A549 (cell line): ENCODE data around the gene INTS3. TPM values are rescaled to one million over a fixed set of nuclear protein-coding genes. Genes with fewer than 3 reads are reported as not detected.

Source experiments
- ATAC-seq, 2 experiments: fragments of 200-7000 bp in 1 of 2; fragments of >200 bp in 1 of 2; cut with Nextera tagmentation in 1 of 2; cut with Tn5 transposase in 1 of 2; 3 replicates each; pipeline versions ENCODE4 v1.8.0 to v1.9.1; 2018 to 2020; ENCODE audit warnings: mild to moderate bottlenecking in 1 of 2, moderate library complexity in 1 of 2
- CTCF ChIA-PET: fragments of 300-600 bp; sonication (Branson Sonifier 250); formaldehyde crosslinking; extraction: SDS; loops from one replicate; lab custom pipeline; 2021; ENCODE audit warnings: antibody characterized with exemption, inconsistent platforms; lab: Yijun Ruan, JAX
- POLR2A ChIA-PET: fragments of 350-600 bp; formaldehyde crosslinking; extraction: SDS; loops from one replicate; lab custom pipeline; 2021; ENCODE audit warnings: antibody characterized with exemption, inconsistent platforms; lab: Yijun Ruan, JAX
- DNase-seq, 2 experiments: peaks; one replicate each; pipeline versions ENCODE4 v3.0.0 to v3.0.0-alpha.2; 2011 to 2016; ENCODE audit warnings: low read depth in 1 of 2, low spot score in 1 of 2
- FAIRE-seq: peaks from 2 replicates; lab custom pipeline; 2011; peaks lifted over from hg19 to GRCh38; lab: Jason Lieb, UNC
- H3K27ac ChIP-seq, 2 experiments: fragments of >200 bp; sonication (Bioruptor Twin); formaldehyde crosslinking; 3 replicates each; pipeline ENCODE4 v1.5.1; 2016 to 2017
- H3K4me1 ChIP-seq: fragments of >200 bp; sonication (Bioruptor Twin); formaldehyde crosslinking; 3 replicates; pipeline ENCODE4 v1.6.1; 2016
- H3K4me2 ChIP-seq: fragments of >200 bp; sonication (Bioruptor Twin); formaldehyde crosslinking; 3 replicates; pipeline ENCODE4 v1.6.1; 2016
- H3K4me3 ChIP-seq: fragments of >200 bp; sonication (Bioruptor Twin); formaldehyde crosslinking; 3 replicates; pipeline ENCODE4 v1.5.1; 2016
- H3K9me3 ChIP-seq: fragments of >200 bp; sonication (Bioruptor Twin); formaldehyde crosslinking; 3 replicates; pipeline ENCODE4 v1.6.1; 2016
- CBX2 ChIP-seq: fragments of 200-600 bp; sonication (generic); IDR thresholded peaks from 2 replicates; pipeline ENCODE4 v1.6.1; 2016; ENCODE audit warnings: low read depth, mild to moderate bottlenecking, borderline replicate concordance
- CBX8 ChIP-seq: fragments of 200-600 bp; sonication (generic); IDR thresholded peaks from 2 replicates; pipeline ENCODE4 v1.6.1; 2016
- CEBPB ChIP-seq, 2 experiments: fragments of >200 bp in 1 of 2; sonication (Bioruptor Twin) in 1 of 2; formaldehyde crosslinking in 1 of 2; IDR thresholded peaks; 2 replicates each; pipeline ENCODE4 v1.6.1; 2012 to 2016
- CHD2 ChIP-seq: fragments of 150-350 bp; IDR thresholded peaks from 2 replicates; pipeline ENCODE4 v1.6.1; 2014; ENCODE audit warnings: low read length; ENCODE audit not compliant: partially characterized antibody
- EP300 ChIP-seq, 2 experiments: fragments of >200 bp; sonication (Bioruptor Twin); formaldehyde crosslinking; IDR thresholded peaks; 2 replicates in 1 of 2; 3 replicates in 1 of 2; pipeline ENCODE4 v1.6.1; 2016 to 2017
- FOSB ChIP-seq: fragments of 250-450 bp; sonication (Bioruptor Pico); IDR thresholded peaks from 2 replicates; pipeline ENCODE4 v1.5.0; 2020; ENCODE audit warnings: mild to moderate bottlenecking, moderate library complexity
- FOSL2 ChIP-seq, 2 experiments: fragments of 450-650 bp in 1 of 2; fragments of >200 bp in 1 of 2; sonication (Bioruptor Twin) in 1 of 2; formaldehyde crosslinking; IDR thresholded peaks; 2 replicates each; pipeline versions ENCODE4 v1.5.0 to v1.6.1; 2016 to 2020; ENCODE audit warnings: mild to moderate bottlenecking in 1 of 2, moderate library complexity in 1 of 2
- FOXS1 ChIP-seq: fragments of 250-450 bp; sonication (Bioruptor Pico); IDR thresholded peaks from 2 replicates; pipeline ENCODE4 v1.5.0; 2020; ENCODE audit warnings: mild to moderate bottlenecking, moderate library complexity
- GATA3 ChIP-seq: IDR thresholded peaks from 2 replicates; pipeline ENCODE4 v1.6.1; 2012; ENCODE audit warnings: borderline replicate concordance
- HEYL ChIP-seq: fragments of 250-450 bp; sonication (Bioruptor Pico); IDR thresholded peaks from 2 replicates; pipeline ENCODE4 v1.8.0; 2021; ENCODE audit warnings: mild to moderate bottlenecking, moderate library complexity
- HOXB13 ChIP-seq: fragments of 250-450 bp; sonication (Bioruptor Pico); IDR thresholded peaks from 2 replicates; pipeline ENCODE4 v1.5.0; 2020; ENCODE audit warnings: low read depth, mild to moderate bottlenecking, moderate library complexity
- HOXB5 ChIP-seq: fragments of 250-450 bp; sonication (Bioruptor Pico); IDR thresholded peaks from 2 replicates; pipeline ENCODE4 v1.5.0; 2020; ENCODE audit warnings: mild to moderate bottlenecking, moderate library complexity
- JUN ChIP-seq, 2 experiments: fragments of >200 bp; sonication (Bioruptor Twin); formaldehyde crosslinking; IDR thresholded peaks; 2 replicates in 1 of 2; 3 replicates in 1 of 2; pipeline ENCODE4 v1.6.1; 2016 to 2017
- JUNB ChIP-seq: fragments of >200 bp; sonication (Bioruptor Twin); formaldehyde crosslinking; IDR thresholded peaks from 2 replicates; pipeline ENCODE4 v1.6.1; 2016
- KDM1A ChIP-seq: fragments of 200-600 bp; sonication (generic); IDR thresholded peaks from 2 replicates; pipeline ENCODE4 v1.6.1; 2016; ENCODE audit warnings: low read depth, mild to moderate bottlenecking
- MAFK ChIP-seq: fragments of 450-650 bp; IDR thresholded peaks from 2 replicates; pipeline ENCODE4 v1.6.1; 2014; ENCODE audit not compliant: partially characterized antibody
- MYC ChIP-seq: IDR thresholded peaks from 2 replicates; pipeline ENCODE4 v1.6.1; 2012; ENCODE audit warnings: mild to moderate bottlenecking, inconsistent platforms, low read length, improper control_type of control experiment, borderline replicate concordance
- NPAS2 ChIP-seq: fragments of 250-450 bp; sonication (Bioruptor Pico); IDR thresholded peaks from 2 replicates; pipeline ENCODE4 v1.8.0; 2022; ENCODE audit warnings: mild to moderate bottlenecking, moderate library complexity, borderline replicate concordance
- PHF8 ChIP-seq: fragments of 200-600 bp; sonication (generic); IDR thresholded peaks from 2 replicates; pipeline ENCODE4 v1.6.1; 2016; ENCODE audit warnings: low read depth, mild to moderate bottlenecking, antibody characterized with exemption, moderate library complexity, borderline replicate concordance
- RAD21 ChIP-seq, 2 experiments: fragments of >200 bp in 1 of 2; sonication (Bioruptor Twin) in 1 of 2; formaldehyde crosslinking in 1 of 2; IDR thresholded peaks in 1 of 2; conservative IDR thresholded peaks in 1 of 2; 2 replicates in 1 of 2; 3 replicates in 1 of 2; pipeline ENCODE4 v1.6.1; 2012 to 2018; ENCODE audit warnings: inconsistent platforms in 1 of 2
- RNF2 ChIP-seq: fragments of 200-600 bp; sonication (generic); IDR thresholded peaks from 2 replicates; pipeline ENCODE4 v1.6.1; 2016; ENCODE audit warnings: low read depth, mild to moderate bottlenecking, antibody characterized with exemption, moderate library complexity, borderline replicate concordance
- SMC3 ChIP-seq: fragments of >200 bp; sonication (Bioruptor Twin); formaldehyde crosslinking; IDR thresholded peaks from 3 replicates; pipeline ENCODE4 v1.6.1; 2018; ENCODE audit warnings: inconsistent platforms
- TFCP2L1 ChIP-seq: fragments of 250-450 bp; sonication (Bioruptor Pico); IDR thresholded peaks from 2 replicates; pipeline ENCODE4 v1.5.0; 2021; ENCODE audit warnings: mild to moderate bottlenecking
- TP53 ChIP-seq: fragments of 250-450 bp; sonication (Bioruptor Pico); IDR thresholded peaks from 2 replicates; pipeline ENCODE4 v1.5.0; 2021; ENCODE audit warnings: mild to moderate bottlenecking, moderate library complexity
- ZFP36 ChIP-seq: fragments of 450-650 bp; IDR thresholded peaks from 2 replicates; pipeline ENCODE4 v1.6.1; 2014; ENCODE audit warnings: borderline replicate concordance; ENCODE audit not compliant: partially characterized antibody
- ZNF302 ChIP-seq: fragments of 250-450 bp; sonication (Bioruptor Pico); IDR thresholded peaks from 2 replicates; pipeline ENCODE4 v1.9.0; 2021; ENCODE audit warnings: inconsistent platforms, mild to moderate bottlenecking, moderate library complexity
- ZSCAN20 ChIP-seq: fragments of 250-450 bp; sonication (Bioruptor Pico); IDR thresholded peaks from 2 replicates; pipeline ENCODE4 v1.8.0; 2022; ENCODE audit warnings: mild to moderate bottlenecking, moderate library complexity
- WGBS: methylation state at CpG from one replicate; pipeline ENCODE4 v1.1.6; 2017; ENCODE audit errors: missing lambda C conversion rate; 5-methylcytosine and 5-hydroxymethylcytosine counted together
- polyA plus RNA-seq, 4 experiments: library from polyadenylated mRNA; depleted of rRNA in 3 of 4; stranded (reverse); fragments of >200 nt; fragmentation: RNase III in 1 of 4; extraction: RNeasy Plus Mini Kit Qiagen cat#74134 plus additional on column Dnase treatment in 1 of 4; gene quantifications; 2 replicates in 3 of 4; 3 replicates in 1 of 4; pipeline ENCODE4 v1.2.3, GENCODE V29; 2011 to 2017
- TF ChIP-seq, protein P1 (sequence below): fragments of 250-450 bp; sonication (Bioruptor Pico); IDR thresholded peaks from 2 replicates; pipeline ENCODE4 v1.5.0; 2021; ENCODE audit warnings: mild to moderate bottlenecking, moderate library complexity, borderline replicate concordance
- TF ChIP-seq, protein P2 (sequence below): IDR thresholded peaks from 2 replicates; pipeline ENCODE4 v1.6.1; 2012
- TF ChIP-seq, protein P3 (sequence below): IDR thresholded peaks from 2 replicates; pipeline ENCODE4 v1.6.1; 2012
- TF ChIP-seq, protein P4 (sequence below): fragments of >200 bp; sonication (Bioruptor Twin); formaldehyde crosslinking; IDR thresholded peaks from 3 replicates; pipeline ENCODE4 v1.5.1; 2016

INTS3 gene
- polyA plus RNA-seq, 2 of the 4 experiments (the other 2 are of a cell fraction) = 23.5 to 34.1 TPM

DNA sequence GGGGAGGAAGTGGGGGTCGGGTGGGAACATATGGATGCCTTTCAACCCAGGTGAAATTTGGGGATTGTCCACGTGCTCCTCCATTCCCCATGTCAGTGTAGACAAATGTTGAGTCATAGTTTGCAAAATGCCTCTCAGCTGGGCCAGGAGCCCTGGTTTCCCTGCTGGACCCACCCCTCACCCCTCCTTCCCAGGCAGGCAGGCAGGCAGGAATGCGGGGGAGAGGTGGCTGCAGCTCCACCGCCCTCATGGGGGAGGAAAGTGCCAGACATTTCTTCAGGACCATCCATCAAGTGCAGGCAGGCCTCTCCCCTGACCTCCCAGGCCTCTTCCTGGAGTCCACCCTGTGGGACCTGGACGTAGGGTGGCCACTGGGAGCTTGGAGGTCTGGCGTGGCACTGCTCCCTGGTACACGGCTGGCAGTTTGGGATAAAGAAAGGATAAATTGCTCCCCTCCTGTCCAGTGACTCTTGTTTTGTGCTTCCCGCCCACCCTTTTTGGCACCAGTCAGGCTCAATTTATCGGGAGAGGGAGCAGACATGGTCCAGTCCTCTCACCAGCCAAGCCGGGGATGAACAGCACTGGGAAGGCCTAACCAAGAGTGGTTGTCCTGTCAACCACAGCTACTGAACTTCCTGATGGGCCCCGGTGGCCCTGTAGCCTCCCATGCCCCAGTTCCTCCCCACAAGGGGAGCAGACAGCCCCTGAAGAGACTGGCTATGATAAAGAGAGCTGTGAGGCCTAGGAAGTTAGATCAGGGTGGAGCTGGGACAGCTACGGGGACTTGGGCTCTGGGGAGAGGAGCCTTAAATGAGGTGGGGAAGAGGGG is 30.4 kb upstream of the INTS3 start:
- 72% methylated on average over 12 of the region's 12 CpGs for WGBS
- DNase-seq = peak in 1 of 2 experiments; percentile 73

DNA sequence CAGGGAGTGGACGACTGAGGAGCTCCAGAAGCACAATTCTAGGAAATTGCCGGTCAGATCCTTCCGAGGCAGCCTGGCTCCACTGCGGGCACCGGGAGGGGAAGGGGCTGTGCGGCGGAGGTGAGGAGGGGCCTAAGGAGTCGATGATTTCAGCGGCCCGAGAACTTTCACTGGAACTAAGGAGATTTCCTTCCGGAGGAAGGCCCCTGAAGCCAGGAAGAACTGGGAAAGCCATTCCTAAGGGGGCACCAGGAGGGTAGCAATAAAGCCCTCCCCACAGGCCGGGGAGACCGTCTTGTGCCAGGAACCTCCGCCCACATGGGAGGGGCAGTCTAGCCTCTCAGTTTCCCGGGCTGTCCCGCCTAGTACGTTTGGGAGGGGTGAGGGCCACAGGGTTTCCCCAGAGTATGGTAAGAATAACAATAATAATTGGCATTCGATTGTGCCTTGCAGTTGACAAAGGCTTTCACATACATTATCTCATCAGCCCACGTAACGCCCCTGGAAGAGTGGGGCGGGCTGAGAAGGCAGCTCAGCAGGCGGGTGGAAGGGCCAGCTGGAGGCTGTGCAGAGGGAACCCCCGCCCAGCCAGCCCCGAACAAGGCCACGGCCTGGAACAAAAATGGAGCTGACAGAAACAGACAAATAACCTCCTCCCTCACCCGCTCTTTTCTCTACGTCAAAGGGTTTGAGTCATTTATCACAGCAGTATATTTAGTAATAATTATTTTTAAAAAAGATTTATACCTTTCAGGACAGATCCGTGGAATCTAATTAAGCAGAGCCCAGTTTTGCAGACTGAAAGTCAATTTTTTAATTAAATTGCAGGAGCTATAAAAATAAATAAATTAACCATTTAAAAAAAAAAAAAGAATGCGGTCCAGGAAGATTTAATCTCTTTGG is 29.6 kb upstream of the INTS3 start:
- ChIA-PET POLR2A (interaction anchor here (0.6 kb wide), 1 partner anchor 61 kb away, joined by 3 read pairs; no protein-coding TSS in a partner anchor), CTCF (interaction anchor here (0.5 to 6.1 kb wide), 8 partner anchors 9 to 1206 kb away, joined by 3 to 34 read pairs (median 4); partner anchors contain the start of gene NPR1)
- TF ChIP-seq FOXS1 (CRISPR knock-in tag) (no peak), FOSB (CRISPR knock-in tag) (no peak), ZNF302 (CRISPR knock-in tag) (no peak), JUN (IDR thresholded peaks at IDR 0.05) (no peak), KDM1A (no peak), HEYL (CRISPR knock-in tag) (no peak), RNF2 (no peak), ZSCAN20 (CRISPR knock-in tag) (no peak), PHF8 (no peak), MAFK (no peak), MYC (no peak)
- TF ChIP-seq, protein P1, sequence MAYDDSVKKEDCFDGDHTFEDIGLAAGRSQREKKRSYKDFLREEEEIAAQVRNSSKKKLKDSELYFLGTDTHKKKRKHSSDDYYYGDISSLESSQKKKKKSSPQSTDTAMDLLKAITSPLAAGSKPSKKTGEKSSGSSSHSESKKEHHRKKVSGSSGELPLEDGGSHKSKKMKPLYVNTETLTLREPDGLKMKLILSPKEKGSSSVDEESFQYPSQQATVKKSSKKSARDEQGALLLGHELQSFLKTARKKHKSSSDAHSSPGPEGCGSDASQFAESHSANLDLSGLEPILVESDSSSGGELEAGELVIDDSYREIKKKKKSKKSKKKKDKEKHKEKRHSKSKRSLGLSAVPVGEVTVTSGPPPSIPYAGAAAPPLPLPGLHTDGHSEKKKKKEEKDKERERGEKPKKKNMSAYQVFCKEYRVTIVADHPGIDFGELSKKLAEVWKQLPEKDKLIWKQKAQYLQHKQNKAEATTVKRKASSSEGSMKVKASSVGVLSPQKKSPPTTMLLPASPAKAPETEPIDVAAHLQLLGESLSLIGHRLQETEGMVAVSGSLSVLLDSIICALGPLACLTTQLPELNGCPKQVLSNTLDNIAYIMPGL (CRISPR knock-in tag) = no peak

More for the DNA sequence above, 30.4 kb upstream of the INTS3 start:
- H3K4me1 ChIP-seq = peaks cover 31% of the 10 kb centered on the region
- ChIA-PET CTCF (interaction anchor here (1.1 to 6.1 kb wide), 5 partner anchors 8 to 45 kb away, joined by 3 to 34 read pairs (median 3); partner anchors contain the start of gene NPR1), POLR2A (interaction anchor here (0.5 to 0.8 kb wide), 2 partner anchors 11 to 16 kb away, joined by 3 to 4 read pairs; no protein-coding TSS in a partner anchor)
- no peaks in the 10 kb centered on the region for H3K9me3 ChIP-seq
- H3K4me2 ChIP-seq = peak overlapping the region; percentile 47
- TF ChIP-seq JUNB (no peak), CBX8 (no peak), GATA3 (0 out of 2 replicates have a peak, but pooled peaks have one; percentile 31), ZFP36 (no peak), HOXB5 (CRISPR knock-in tag) (peak; percentile 82; the same call in 1 of the 2 replicates), TFCP2L1 (CRISPR knock-in tag) (no peak), SMC3 (no peak), CEBPB (IDR thresholded peaks at IDR 0.05) (peak in 1 of 2 experiments; percentile 13; a peak in 1 of 4 replicates), ZSCAN20 (CRISPR knock-in tag) (no peak), RAD21 (conservative IDR thresholded peaks at IDR 0.05 in 1 of 2, IDR thresholded peaks at IDR 0.05 in 1 of 2) (no peak), HOXB13 (no peak), FOSL2 (IDR thresholded peaks at IDR 0.05) (no peak), FOSL2 (CRISPR knock-in tag; IDR thresholded peaks at IDR 0.05) (peak; percentile 52; the same call in 1 of the 2 replicates), PHF8 (no peak), CBX2 (no peak), NPAS2 (CRISPR knock-in tag) (no peak), JUN (IDR thresholded peaks at IDR 0.05) (no peak), TP53 (CRISPR knock-in tag) (no peak), EP300 (IDR thresholded peaks at IDR 0.05) (no peak), CHD2 (no peak)
- TF ChIP-seq, protein P2, sequence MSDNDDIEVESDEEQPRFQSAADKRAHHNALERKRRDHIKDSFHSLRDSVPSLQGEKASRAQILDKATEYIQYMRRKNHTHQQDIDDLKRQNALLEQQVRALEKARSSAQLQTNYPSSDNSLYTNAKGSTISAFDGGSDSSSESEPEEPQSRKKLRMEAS = peak; percentile 76
- TF ChIP-seq, protein P3, sequence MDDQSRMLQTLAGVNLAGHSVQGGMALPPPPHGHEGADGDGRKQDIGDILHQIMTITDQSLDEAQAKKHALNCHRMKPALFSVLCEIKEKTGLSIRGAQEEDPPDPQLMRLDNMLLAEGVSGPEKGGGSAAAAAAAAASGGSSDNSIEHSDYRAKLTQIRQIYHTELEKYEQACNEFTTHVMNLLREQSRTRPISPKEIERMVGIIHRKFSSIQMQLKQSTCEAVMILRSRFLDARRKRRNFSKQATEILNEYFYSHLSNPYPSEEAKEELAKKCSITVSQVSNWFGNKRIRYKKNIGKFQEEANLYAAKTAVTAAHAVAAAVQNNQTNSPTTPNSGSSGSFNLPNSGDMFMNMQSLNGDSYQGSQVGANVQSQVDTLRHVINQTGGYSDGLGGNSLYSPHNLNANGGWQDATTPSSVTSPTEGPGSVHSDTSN = no peak
- TF ChIP-seq, protein P4, sequence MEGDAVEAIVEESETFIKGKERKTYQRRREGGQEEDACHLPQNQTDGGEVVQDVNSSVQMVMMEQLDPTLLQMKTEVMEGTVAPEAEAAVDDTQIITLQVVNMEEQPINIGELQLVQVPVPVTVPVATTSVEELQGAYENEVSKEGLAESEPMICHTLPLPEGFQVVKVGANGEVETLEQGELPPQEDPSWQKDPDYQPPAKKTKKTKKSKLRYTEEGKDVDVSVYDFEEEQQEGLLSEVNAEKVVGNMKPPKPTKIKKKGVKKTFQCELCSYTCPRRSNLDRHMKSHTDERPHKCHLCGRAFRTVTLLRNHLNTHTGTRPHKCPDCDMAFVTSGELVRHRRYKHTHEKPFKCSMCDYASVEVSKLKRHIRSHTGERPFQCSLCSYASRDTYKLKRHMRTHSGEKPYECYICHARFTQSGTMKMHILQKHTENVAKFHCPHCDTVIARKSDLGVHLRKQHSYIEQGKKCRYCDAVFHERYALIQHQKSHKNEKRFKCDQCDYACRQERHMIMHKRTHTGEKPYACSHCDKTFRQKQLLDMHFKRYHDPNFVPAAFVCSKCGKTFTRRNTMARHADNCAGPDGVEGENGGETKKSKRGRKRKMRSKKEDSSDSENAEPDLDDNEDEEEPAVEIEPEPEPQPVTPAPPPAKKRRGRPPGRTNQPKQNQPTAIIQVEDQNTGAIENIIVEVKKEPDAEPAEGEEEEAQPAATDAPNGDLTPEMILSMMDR = no peak
- TF ChIP-seq, protein P1 (CRISPR knock-in tag) = no peak
- FAIRE-seq (no peak), ATAC-seq (peak; percentile 57 to 76)
- peak overlapping the region; percentile 56 to 83 for H3K27ac ChIP-seq
- H3K4me3 ChIP-seq = no peak overlapping the region

More for the DNA sequence above, 29.6 kb upstream of the INTS3 start:
- no peak for ATAC-seq
- Histone ChIP-seq H3K4me1 (peaks cover 31% of the 10 kb centered on the region), H3K4me3 (no peak overlapping the region), H3K27ac (peak overlapping the region; percentile 56 to 83), H3K9me3 (no peaks in the 10 kb centered on the region), H3K4me2 (peak overlapping the region; percentile 11; the same call in 2 of the 3 replicates)
- 92% methylated on average over 29 of the region's 29 CpGs for WGBS
- DNase-seq = no peak
- no peak for FAIRE-seq
